ENCODE results near the gene CDCA7L. TPM values are rescaled to one million over a fixed set of nuclear protein-coding genes. Genes with fewer than 3 reads are reported as not detected.

The CDCA7L gene
- total RNA-seq, 1 experiment from 2014 or later: 107 TPM

- Histone ChIP-seq H3K9ac (ENCODE audit: low read length) (no peak overlapping the region), H3K79me2 (ENCODE audit: insufficient read depth, low read length) (no peaks in the 10 kb centered on the region), H3K4me2 (ENCODE audit: low read length) (no peak overlapping the region), H3K27ac (ENCODE audit: low read depth, low read length) (no peak overlapping the region), H3K9me2 (ENCODE audit: insufficient read depth) (no peaks in the 10 kb centered on the region), H4K20me1 (ENCODE audit: insufficient read depth) (no peaks in the 10 kb centered on the region), H3K4me1 (ENCODE audit: control insufficient read depth in 1 of 2, insufficient read depth in 2 of 2, low read length in 2 of 2) (no peaks in the 10 kb centered on the region), H2AFZ (ENCODE audit: low read depth, low read length, poor library complexity, severe bottlenecking) (no peak overlapping the region), H3K4me3 (replicated peaks in 1 of 2; ENCODE audit: low read depth in 1 of 2, low read length in 2 of 2) (no peak overlapping the region), H3K27me3 (ENCODE audit: insufficient read depth, low read length) (no peaks in the 10 kb centered on the region), H3K9me3 (ENCODE audit: control insufficient read depth in 1 of 2, insufficient read depth in 1 of 2, low read depth in 1 of 2, low read length in 2 of 2) (no peaks in the 10 kb centered on the region), H3K36me3 (ENCODE audit: control insufficient read depth in 1 of 2, insufficient read depth in 2 of 2, low read length in 2 of 2) (no peaks in the 10 kb centered on the region)
- POLR2A ChIA-PET: no interaction called here
- no TSS peak for BruUV-seq (replicated peaks)
- no peak for TF ChIP-seq TCF7L2 (IDR thresholded peaks at IDR 0.05; ENCODE audit: borderline replicate concordance, extremely low read depth, insufficient read depth, insufficient read length)
- TF ChIP-seq EGR1 (IDR thresholded peaks at IDR 0.05; ENCODE audit: low read depth): no peak
- TF ChIP-seq, protein P1, sequence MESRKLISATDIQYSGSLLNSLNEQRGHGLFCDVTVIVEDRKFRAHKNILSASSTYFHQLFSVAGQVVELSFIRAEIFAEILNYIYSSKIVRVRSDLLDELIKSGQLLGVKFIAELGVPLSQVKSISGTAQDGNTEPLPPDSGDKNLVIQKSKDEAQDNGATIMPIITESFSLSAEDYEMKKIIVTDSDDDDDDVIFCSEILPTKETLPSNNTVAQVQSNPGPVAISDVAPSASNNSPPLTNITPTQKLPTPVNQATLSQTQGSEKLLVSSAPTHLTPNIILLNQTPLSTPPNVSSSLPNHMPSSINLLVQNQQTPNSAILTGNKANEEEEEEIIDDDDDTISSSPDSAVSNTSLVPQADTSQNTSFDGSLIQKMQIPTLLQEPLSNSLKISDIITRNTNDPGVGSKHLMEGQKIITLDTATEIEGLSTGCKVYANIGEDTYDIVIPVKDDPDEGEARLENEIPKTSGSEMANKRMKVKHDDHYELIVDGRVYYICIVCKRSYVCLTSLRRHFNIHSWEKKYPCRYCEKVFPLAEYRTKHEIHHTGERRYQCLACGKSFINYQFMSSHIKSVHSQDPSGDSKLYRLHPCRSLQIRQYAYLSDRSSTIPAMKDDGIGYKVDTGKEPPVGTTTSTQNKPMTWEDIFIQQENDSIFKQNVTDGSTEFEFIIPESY (IDR thresholded peaks at IDR 0.05; ENCODE audit: extremely low read depth, insufficient replicate concordance, low read length): no peak
- TF ChIP-seq ZFX (IDR thresholded peaks at IDR 0.05): no peak
- no peak for TF ChIP-seq POLR2A (IDR thresholded peaks at IDR 0.05; ENCODE audit: borderline replicate concordance, extremely low read depth, insufficient read depth, insufficient read length)
- TF ChIP-seq CBX3 (IDR thresholded peaks at IDR 0.05; ENCODE audit: low read depth): no peak
- no peak for TF ChIP-seq SIN3A (IDR thresholded peaks at IDR 0.05; ENCODE audit: low read depth)
- no peak for TF ChIP-seq CTCF (IDR thresholded peaks at IDR 0.05 in 2 of 3, conservative IDR thresholded peaks at IDR 0.05 in 1 of 3; ENCODE audit: borderline replicate concordance in 1 of 3, insufficient read depth in 1 of 3, low read depth in 2 of 3, low read length in 2 of 3)
- TF ChIP-seq JUND (IDR thresholded peaks at IDR 0.05): no peak
- no peak for TF ChIP-seq FOSL1 (IDR thresholded peaks at IDR 0.05; ENCODE audit: low read depth)
- TF ChIP-seq, protein P2, sequence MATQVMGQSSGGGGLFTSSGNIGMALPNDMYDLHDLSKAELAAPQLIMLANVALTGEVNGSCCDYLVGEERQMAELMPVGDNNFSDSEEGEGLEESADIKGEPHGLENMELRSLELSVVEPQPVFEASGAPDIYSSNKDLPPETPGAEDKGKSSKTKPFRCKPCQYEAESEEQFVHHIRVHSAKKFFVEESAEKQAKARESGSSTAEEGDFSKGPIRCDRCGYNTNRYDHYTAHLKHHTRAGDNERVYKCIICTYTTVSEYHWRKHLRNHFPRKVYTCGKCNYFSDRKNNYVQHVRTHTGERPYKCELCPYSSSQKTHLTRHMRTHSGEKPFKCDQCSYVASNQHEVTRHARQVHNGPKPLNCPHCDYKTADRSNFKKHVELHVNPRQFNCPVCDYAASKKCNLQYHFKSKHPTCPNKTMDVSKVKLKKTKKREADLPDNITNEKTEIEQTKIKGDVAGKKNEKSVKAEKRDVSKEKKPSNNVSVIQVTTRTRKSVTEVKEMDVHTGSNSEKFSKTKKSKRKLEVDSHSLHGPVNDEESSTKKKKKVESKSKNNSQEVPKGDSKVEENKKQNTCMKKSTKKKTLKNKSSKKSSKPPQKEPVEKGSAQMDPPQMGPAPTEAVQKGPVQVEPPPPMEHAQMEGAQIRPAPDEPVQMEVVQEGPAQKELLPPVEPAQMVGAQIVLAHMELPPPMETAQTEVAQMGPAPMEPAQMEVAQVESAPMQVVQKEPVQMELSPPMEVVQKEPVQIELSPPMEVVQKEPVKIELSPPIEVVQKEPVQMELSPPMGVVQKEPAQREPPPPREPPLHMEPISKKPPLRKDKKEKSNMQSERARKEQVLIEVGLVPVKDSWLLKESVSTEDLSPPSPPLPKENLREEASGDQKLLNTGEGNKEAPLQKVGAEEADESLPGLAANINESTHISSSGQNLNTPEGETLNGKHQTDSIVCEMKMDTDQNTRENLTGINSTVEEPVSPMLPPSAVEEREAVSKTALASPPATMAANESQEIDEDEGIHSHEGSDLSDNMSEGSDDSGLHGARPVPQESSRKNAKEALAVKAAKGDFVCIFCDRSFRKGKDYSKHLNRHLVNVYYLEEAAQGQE (IDR thresholded peaks at IDR 0.05; ENCODE audit: low read depth): no peak
- TF ChIP-seq EZH2 (IDR thresholded peaks at IDR 0.05): no peak
- TF ChIP-seq YY1 (IDR thresholded peaks at IDR 0.05; ENCODE audit: extremely low read depth, insufficient replicate concordance, low read depth, low read length): no peak
- RAD21 ChIA-PET (ENCODE audit: low non-redundant PET in 1 of 2, low total read pairs in 2 of 2, uncharacterized antibody in 2 of 2, unreplicated experiment in 2 of 2): no interaction called here
- DNase-seq (ENCODE audit: low read depth, low spot score): no peak
- CTCF ChIA-PET: no interaction called here
- intact Hi-C loops (cut with micrococcal nuclease): no loop called here
- no peak for ATAC-seq
Observed at GRCh38 chr7:21851559-21851967, 94.1 kb downstream of the CDCA7L start.
